ENCODE results near the gene ADA. TPM values are rescaled to one million over a fixed set of nuclear protein-coding genes. Genes with fewer than 3 reads are reported as not detected.

ADA gene
- total RNA-seq, 1 donor: 14.4 TPM

- Histone ChIP-seq H3K4me1 (ENCODE audit: insufficient read depth, low read length) (peaks cover 59% of the 10 kb centered on the region), H3K9me3 (ENCODE audit: low read depth, low read length) (no peaks in the 10 kb centered on the region), H3K4me3 (ENCODE audit: low read length) (no peak overlapping the region), H3K27me3 (ENCODE audit: insufficient read depth, low read length) (no peaks in the 10 kb centered on the region)
These were observed 70.0 kb downstream of the ADA start for GRCh38 chr20:44581515-44581914.

GRCh38 chr20:44580581-44581268, 70.8 kb downstream of the ADA start:
- Histone ChIP-seq H3K9me3 (ENCODE audit: low read depth, low read length) (no peaks in the 10 kb centered on the region), H3K27me3 (ENCODE audit: insufficient read depth, low read length) (no peaks in the 10 kb centered on the region), H3K4me1 (ENCODE audit: insufficient read depth, low read length) (peaks cover 58% of the 10 kb centered on the region), H3K4me3 (ENCODE audit: low read length) (no peak overlapping the region)

GRCh38 chr20:44579313-44580081, 72.0 kb downstream of the ADA start:
- no peaks in the 10 kb centered on the region for H3K9me3 ChIP-seq (ENCODE audit: low read depth, low read length)
- H3K4me1 ChIP-seq (ENCODE audit: insufficient read depth, low read length): peaks cover 49% of the 10 kb centered on the region
- no peaks in the 10 kb centered on the region for H3K27me3 ChIP-seq (ENCODE audit: insufficient read depth, low read length)
- no peak overlapping the region for H3K4me3 ChIP-seq (ENCODE audit: low read length)

- H3K9me3 ChIP-seq (ENCODE audit: low read depth, low read length): no peaks in the 10 kb centered on the region
- H3K4me3 ChIP-seq (ENCODE audit: low read length): no peak overlapping the region
- H3K27me3 ChIP-seq (ENCODE audit: insufficient read depth, low read length): no peaks in the 10 kb centered on the region
- H3K4me1 ChIP-seq (ENCODE audit: insufficient read depth, low read length): peaks cover 34% of the 10 kb centered on the region
These were observed 75.2 kb downstream of the ADA start for GRCh38 chr20:44576297-44576696.

- peaks cover 24% of the 10 kb centered on the region for H3K4me1 ChIP-seq (ENCODE audit: insufficient read depth, low read length)
These were observed 77.1 kb downstream of the ADA start for GRCh38 chr20:44574372-44574771.

GRCh38 chr20:44573501-44573869, 78.0 kb downstream of the ADA start:
- H3K9me3 ChIP-seq (ENCODE audit: low read depth, low read length): no peaks in the 10 kb centered on the region
- H3K27me3 ChIP-seq (ENCODE audit: insufficient read depth, low read length): no peaks in the 10 kb centered on the region
- H3K4me3 ChIP-seq (ENCODE audit: low read length): no peak overlapping the region
- peaks cover 21% of the 10 kb centered on the region for H3K4me1 ChIP-seq (ENCODE audit: insufficient read depth, low read length)

More at GRCh38 chr20:44574372-44574771, 77.1 kb downstream of the ADA start:
- no peaks in the 10 kb centered on the region for H3K9me3 ChIP-seq (ENCODE audit: low read depth, low read length)
- no peaks in the 10 kb centered on the region for H3K27me3 ChIP-seq (ENCODE audit: insufficient read depth, low read length)
- H3K4me3 ChIP-seq (ENCODE audit: low read length): no peak overlapping the region

- Histone ChIP-seq H3K9me3 (ENCODE audit: low read depth, low read length) (no peaks in the 10 kb centered on the region), H3K27me3 (ENCODE audit: insufficient read depth, low read length) (no peaks in the 10 kb centered on the region), H3K4me3 (ENCODE audit: low read length) (no peak overlapping the region), H3K4me1 (ENCODE audit: insufficient read depth, low read length) (peaks cover 20% of the 10 kb centered on the region)
These were observed 78.7 kb downstream of the ADA start for GRCh38 chr20:44572551-44573500.

- H3K9me3 ChIP-seq (ENCODE audit: low read depth, low read length): no peaks in the 10 kb centered on the region
- H3K4me3 ChIP-seq (ENCODE audit: low read length): no peak overlapping the region
- no peaks in the 10 kb centered on the region for H3K27me3 ChIP-seq (ENCODE audit: insufficient read depth, low read length)
- H3K4me1 ChIP-seq (ENCODE audit: insufficient read depth, low read length): peaks cover 6% of the 10 kb centered on the region
These were observed 80.0 kb downstream of the ADA start for GRCh38 chr20:44571362-44571988.

GRCh38 chr20:44570367-44570766, 81.1 kb downstream of the ADA start:
- H3K4me3 ChIP-seq (ENCODE audit: low read length): no peak overlapping the region
- no peaks in the 10 kb centered on the region for H3K27me3 ChIP-seq (ENCODE audit: insufficient read depth, low read length)
- H3K4me1 ChIP-seq (ENCODE audit: insufficient read depth, low read length): no peaks in the 10 kb centered on the region
- no peaks in the 10 kb centered on the region for H3K9me3 ChIP-seq (ENCODE audit: low read depth, low read length)

Other genes with a start within 250 kb of the ADA start
- 4.7 TPM for gene TTPAL, start 175.8 kb downstream of the ADA start, total RNA-seq
- gene SERINC3, start 129.6 kb downstream of the ADA start, total RNA-seq: 37.7 TPM
- 6.9 TPM for gene PKIG, start 69.1 kb downstream of the ADA start, total RNA-seq
- gene CCN5, start 63.7 kb upstream of the ADA start, total RNA-seq: not detected
- under 0.01 TPM for gene KCNK15, start 94.2 kb upstream of the ADA start, total RNA-seq
- under 0.01 TPM for gene RIMS4, start 158.8 kb upstream of the ADA start, total RNA-seq
- gene YWHAB, start 234.0 kb upstream of the ADA start, total RNA-seq: 107 TPM